Upper lobe of left lung (tissue), 6 donors: ENCODE results near the gene CACNA1A. TPM values are rescaled to one million over a fixed set of nuclear protein-coding genes. Genes with fewer than 3 reads are reported as not detected.

Source experiments
- ATAC-seq, 2 donors: fragments of 200-7000 bp; cut with Tn5 transposase; one replicate each; pipeline ENCODE4 v1.9.1; 2022; ENCODE audit warnings: mild to moderate bottlenecking in 2 of 2, moderate library complexity in 2 of 2; ENCODE audit not compliant: low FRiP score in 2 of 2
- DNase-seq, 2 donors: peaks; one replicate each; pipeline ENCODE4 v3.0.0-alpha.2; 2019 to 2020
- H3K27ac ChIP-seq, 4 donors: fragments of 200-600 bp; sonication (generic); one replicate each; pipeline ENCODE4 v1.5.1; 2016 to 2019
- H3K27me3 ChIP-seq, 4 donors: fragments of 200-600 bp; sonication (generic); one replicate each; pipeline ENCODE4 v1.5.1; 2017 to 2019
- H3K36me3 ChIP-seq, 4 donors: fragments of 200-600 bp; sonication (generic); one replicate each; pipeline ENCODE4 v1.5.1; 2016 to 2019
- H3K4me1 ChIP-seq, 4 donors: fragments of 200-600 bp; sonication (generic); one replicate each; pipeline ENCODE4 v1.5.1; 2018 to 2019
- H3K4me3 ChIP-seq, 4 donors: fragments of 200-600 bp; sonication (generic); one replicate each; pipeline ENCODE4 v1.5.1; 2017 to 2019; ENCODE audit warnings: mild to moderate bottlenecking in 2 of 4, moderate library complexity in 1 of 4
- H3K9me3 ChIP-seq, 4 donors: fragments of 200-600 bp; sonication (generic); one replicate each; pipeline ENCODE4 v1.5.1; 2018 to 2019
- CTCF ChIP-seq, 6 experiments: fragments of 450-650 bp in 4 of 6; fragments of 200-600 bp in 2 of 6; sonication (generic) in 2 of 6; IDR thresholded peaks; one replicate each; pipeline ENCODE4 v1.5.1; 2016 to 2019; ENCODE audit warnings: antibody characterized with exemption in 6 of 6
- EP300 ChIP-seq, 4 donors: sonication (generic); formaldehyde crosslinking; IDR thresholded peaks; one replicate each; pipeline ENCODE4 v1.5.1; 2017; ENCODE audit warnings: antibody characterized with exemption in 4 of 4, control low read depth in 2 of 4
- POLR2A ChIP-seq, 4 donors: fragments of 450-650 bp; IDR thresholded peaks; one replicate each; pipeline ENCODE4 v1.5.1; 2016 to 2017; ENCODE audit warnings: antibody characterized with exemption in 4 of 4, mild to moderate bottlenecking in 2 of 4
- POLR2AphosphoS5 ChIP-seq, 2 donors: sonication (generic); formaldehyde crosslinking; IDR thresholded peaks; one replicate each; pipeline ENCODE4 v1.5.1; 2017; ENCODE audit warnings: antibody characterized with exemption in 2 of 2
- WGBS, 2 donors: methylation state at CpG; one replicate each; pipeline ENCODE4 v1.1.5; 2017 to 2018; 5-methylcytosine and 5-hydroxymethylcytosine counted together
- total RNA-seq, 6 donors: library from RNA; depleted of rRNA in 4 of 6; stranded (reverse); fragments of >200 nt in 4 of 6; gene quantifications; one replicate each; pipeline versions ENCODE4 v1.1.0 to v1.2.1, GENCODE V29; 2016 to 2021
- donor health status: DM: no; HTN: no; CAD: no; lungs with moderate emphysema.
- donor health status: DM: no; HTN: yes; CAD: no; lungs with severe emphysema.

CACNA1A gene
- total RNA-seq = under 1 TPM in 5 of 6 donors, not detected in 1; 0.29 to 0.69 (median 0.67) TPM

DNA sequence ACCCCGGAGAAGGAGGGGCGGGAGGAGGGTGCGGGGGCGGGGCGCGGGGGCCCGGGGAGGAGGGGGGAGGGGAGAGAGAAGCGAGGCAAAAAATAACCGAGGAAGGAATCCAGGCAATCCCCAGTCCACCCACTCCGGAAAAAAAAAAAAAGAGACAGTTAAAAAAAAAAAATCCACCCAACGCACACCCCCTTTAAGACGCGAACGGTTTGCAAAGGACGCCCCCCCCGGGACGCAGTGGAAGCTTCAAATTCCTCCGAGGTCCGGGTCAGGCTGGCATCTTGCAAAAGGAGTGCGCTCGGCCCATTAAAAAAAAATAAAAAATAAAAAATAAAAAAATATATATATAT, at the start of gene CACNA1A:
Gene CACNA1A (minus strand): TSS at position 9 of the 350 bp plus-strand sequence. CDS start 255 bp downstream, outside the sequence.
- ATAC-seq (no peak), DNase-seq (no peak)
- H3K9me3 ChIP-seq = no peaks in the 10 kb centered on the region
- H3K4me3 ChIP-seq = peak within 1 kb of the TSS in 3 of 4 donors; percentile 17 to 36 (median 26)
- H3K4me1 ChIP-seq = peaks cover 0 to 9% (median 8%) of the 10 kb centered on the region in 4 donors
- no peak within 1 kb of the TSS for H3K27ac ChIP-seq
- H3K36me3 ChIP-seq = no peaks in the 10 kb centered on the region
- WGBS, 2 donors = 5 to 7% methylated on average over 21 of the region's 21 CpGs
- TF ChIP-seq POLR2A (IDR thresholded peaks at IDR 0.05) = no peak
- peaks cover 0 to 21% (median 6%) of the 10 kb centered on the region in 4 donors for H3K27me3 ChIP-seq

GRCh38 chr19:13554506-13555240, 48.4 kb upstream of the CACNA1A start:
- 50 to 57% methylated on average over 10 of the region's 10 CpGs for WGBS, 2 donors
- ATAC-seq = no peak

GRCh38 chr19:13553880-13554400, 47.7 kb upstream of the CACNA1A start:
- WGBS, 2 donors = 96 to 97% methylated on average over 2 of the region's 2 CpGs
- H3K27me3 ChIP-seq = no peaks in the 10 kb centered on the region
- H3K4me3 ChIP-seq = no peak overlapping the region
- no peaks in the 10 kb centered on the region for H3K36me3 ChIP-seq
- no peaks in the 10 kb centered on the region for H3K4me1 ChIP-seq
- no peaks in the 10 kb centered on the region for H3K9me3 ChIP-seq
- DNase-seq (no peak), ATAC-seq (no peak)
- no peak overlapping the region for H3K27ac ChIP-seq
- TF ChIP-seq EP300 (IDR thresholded peaks at IDR 0.05) (no peak), CTCF (IDR thresholded peaks at IDR 0.05) (no peak), POLR2A (IDR thresholded peaks at IDR 0.05) (no peak), POLR2AphosphoS5 (IDR thresholded peaks at IDR 0.05) (no peak)

More at GRCh38 chr19:13554506-13555240, 48.4 kb upstream of the CACNA1A start:
- Histone ChIP-seq H3K4me3 (no peak overlapping the region), H3K27me3 (no peaks in the 10 kb centered on the region), H3K4me1 (no peaks in the 10 kb centered on the region), H3K27ac (no peak overlapping the region), H3K9me3 (no peaks in the 10 kb centered on the region), H3K36me3 (no peaks in the 10 kb centered on the region)
- TF ChIP-seq CTCF (IDR thresholded peaks at IDR 0.05) = no peak
- no peak for TF ChIP-seq POLR2A (IDR thresholded peaks at IDR 0.05)
- DNase-seq = no peak

GRCh38 chr19:13548131-13548530, 41.9 kb upstream of the CACNA1A start:
- ATAC-seq = no peak
- H3K36me3 ChIP-seq = no peaks in the 10 kb centered on the region
- no peak for DNase-seq
- H3K4me3 ChIP-seq = no peak overlapping the region
- no peaks in the 10 kb centered on the region for H3K27me3 ChIP-seq
- TF ChIP-seq CTCF (IDR thresholded peaks at IDR 0.05) (no peak), EP300 (IDR thresholded peaks at IDR 0.05) (no peak), POLR2AphosphoS5 (IDR thresholded peaks at IDR 0.05) (no peak)
- no peaks in the 10 kb centered on the region for H3K4me1 ChIP-seq
- H3K27ac ChIP-seq = no peak overlapping the region
- WGBS, 2 donors = 62 to 75% methylated on average over 3 of the region's 3 CpGs
- H3K9me3 ChIP-seq = no peaks in the 10 kb centered on the region

DNA sequence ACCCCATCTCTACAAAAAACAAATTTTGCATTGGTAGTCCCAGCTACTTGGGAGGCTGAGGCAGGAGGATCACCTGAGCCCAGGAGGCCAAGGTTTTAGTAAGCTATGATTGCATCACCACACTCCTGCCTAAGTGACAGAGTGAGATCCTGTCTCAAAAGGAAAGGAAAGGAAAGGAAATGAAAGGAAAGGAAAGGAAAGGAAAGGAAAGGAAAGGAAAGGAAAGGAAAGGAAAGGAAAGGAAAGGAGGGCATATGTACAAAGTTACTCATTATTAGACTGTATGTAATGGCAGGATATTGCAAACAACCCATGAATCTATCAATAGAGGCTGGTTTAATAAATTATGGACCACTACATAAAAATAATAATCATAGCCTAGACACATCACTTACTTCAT, 40.8 kb upstream of the CACNA1A start:
- no peak overlapping the region for H3K4me3 ChIP-seq
- H3K27me3 ChIP-seq = no peaks in the 10 kb centered on the region
- H3K27ac ChIP-seq = no peak overlapping the region
- DNase-seq (no peak), ATAC-seq (no peak)
- H3K4me1 ChIP-seq = no peaks in the 10 kb centered on the region
- TF ChIP-seq EP300 (IDR thresholded peaks at IDR 0.05) = no peak
- no peaks in the 10 kb centered on the region for H3K9me3 ChIP-seq
- H3K36me3 ChIP-seq = no peaks in the 10 kb centered on the region

DNA sequence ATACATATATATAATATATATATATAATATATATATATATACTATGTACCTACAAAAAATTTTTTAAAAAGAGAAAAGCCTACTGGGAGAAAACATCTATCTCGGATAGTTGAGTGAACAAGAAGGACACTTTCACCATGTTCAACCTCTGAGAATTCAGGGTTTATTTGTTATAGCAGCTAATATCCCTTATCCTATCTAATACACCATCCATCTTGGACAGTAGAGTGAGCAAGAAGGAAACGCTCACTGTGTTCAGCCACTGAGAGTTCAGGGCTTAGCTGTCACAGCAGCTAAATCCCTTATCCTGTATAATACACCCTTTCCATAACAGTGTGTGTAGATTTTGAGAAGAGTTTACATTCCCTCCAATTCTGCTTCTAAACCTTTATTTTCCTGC, 38.1 kb upstream of the CACNA1A start:
- ATAC-seq = no peak
- Histone ChIP-seq H3K9me3 (peaks cover 0 to 4% (median 0%) of the 10 kb centered on the region in 4 donors), H3K4me3 (no peak overlapping the region), H3K27me3 (no peaks in the 10 kb centered on the region), H3K36me3 (no peaks in the 10 kb centered on the region), H3K27ac (no peak overlapping the region), H3K4me1 (no peaks in the 10 kb centered on the region)
- DNase-seq = no peak
- TF ChIP-seq CTCF (IDR thresholded peaks at IDR 0.05) (no peak), POLR2A (IDR thresholded peaks at IDR 0.05) (no peak), EP300 (IDR thresholded peaks at IDR 0.05) (no peak), POLR2AphosphoS5 (IDR thresholded peaks at IDR 0.05) (no peak)
- WGBS, 2 donors = 80 to 81% methylated on average over 2 of the region's 2 CpGs
